Activated T-cell treated with anti-CD3 and anti-CD28 coated beads, Interleukin-2, amount 50 U/mL, for 72 hours (primary cell): ENCODE measurements around the gene MRPL48. TPM values are rescaled to one million over a fixed set of nuclear protein-coding genes. Genes with fewer than 3 reads are reported as not detected.
"Not testable (repeated sequence)": the region's sequence is repeated elsewhere in the genome, so short reads cannot be mapped to it uniquely, and the experiment has no call there.

Source experiments
- ATAC-seq, 2 donors: fragments of 150-1000 bp; cut with Tn5 transposase; replicated peaks in 1 of 2; 2 replicates each; pipeline ENCODE4 v1.10.0; 2021; ENCODE audit warnings: moderate library complexity in 2 of 2, mild to moderate bottlenecking in 1 of 2
- DNase-seq, 2 donors: peaks; one replicate each; pipeline ENCODE4 v3.0.0; 2021 to 2022; ENCODE audit warnings: mixed read lengths in 1 of 2
- H3K27ac Mint-ChIP-seq: one replicate; pipeline ENCODE4 v1.8.0; 2022; ENCODE audit warnings: mild to moderate bottlenecking, moderate library complexity, mixed read lengths
- H3K27me3 Mint-ChIP-seq: one replicate; pipeline ENCODE4 v1.8.0; 2022; ENCODE audit warnings: low read depth, mixed read lengths
- H3K36me3 Mint-ChIP-seq, 2 donors: one replicate each; pipeline ENCODE4 v1.8.0; 2022; ENCODE audit warnings: mixed read lengths in 2 of 2, mild to moderate bottlenecking in 1 of 2; ENCODE audit not compliant: insufficient read depth in 2 of 2
- H3K4me1 Mint-ChIP-seq: one replicate; pipeline ENCODE4 v1.8.0; 2022; ENCODE audit warnings: low read depth, mixed read lengths
- H3K4me3 Mint-ChIP-seq, 2 donors: one replicate each; pipeline ENCODE4 v1.8.0; 2022; ENCODE audit warnings: mild to moderate bottlenecking in 2 of 2, mixed read lengths in 2 of 2, moderate library complexity in 2 of 2
- H3K9me3 Mint-ChIP-seq, 2 donors: one replicate each; pipeline ENCODE4 v1.8.0; 2022; ENCODE audit warnings: mixed read lengths in 2 of 2
- total RNA-seq, 2 donors: library from RNA; stranded (reverse); gene quantifications; one replicate each; pipeline ENCODE4 v1.2.3, GENCODE V29; 2022

The MRPL48 gene
- total RNA-seq = 10 to 100 TPM; 45.1 to 55.8 TPM

- DNase-seq = peak; percentile 90 to 94
- no peaks in the 10 kb centered on the region for H3K9me3 Mint-ChIP-seq
These were observed at the start of gene MRPL48 for GRCh38 chr11:73787643-73788558. Gene MRPL48, plus strand, starts transcription at chr11:73787874. Its CDS starts 98 bp downstream, at chr11:73787972.

GRCh38 chr11:73743045-73743444, 44.6 kb upstream of the MRPL48 start:
- peaks cover 5% of the 10 kb centered on the region for H3K4me1 Mint-ChIP-seq
- no peak overlapping the region for H3K4me3 Mint-ChIP-seq
- DNase-seq = no peak
- no peaks in the 10 kb centered on the region for H3K27me3 Mint-ChIP-seq
- no peak for ATAC-seq
- H3K27ac Mint-ChIP-seq = no peak overlapping the region
- no peaks in the 10 kb centered on the region for H3K36me3 Mint-ChIP-seq
- H3K9me3 Mint-ChIP-seq = no peaks in the 10 kb centered on the region

More at GRCh38 chr11:73787643-73788558, at the start of gene MRPL48:
- ATAC-seq = peak; percentile 99 to 100
- H3K4me3 Mint-ChIP-seq = peak within 1 kb of the TSS; percentile 98 to 99
- peak within 1 kb of the TSS; percentile 98 for H3K27ac Mint-ChIP-seq
- H3K27me3 Mint-ChIP-seq = no peaks in the 10 kb centered on the region
- peaks cover 0 to 2% of the 10 kb centered on the region in 2 donors for H3K36me3 Mint-ChIP-seq
- peaks cover 52% of the 10 kb centered on the region for H3K4me1 Mint-ChIP-seq

DNA sequence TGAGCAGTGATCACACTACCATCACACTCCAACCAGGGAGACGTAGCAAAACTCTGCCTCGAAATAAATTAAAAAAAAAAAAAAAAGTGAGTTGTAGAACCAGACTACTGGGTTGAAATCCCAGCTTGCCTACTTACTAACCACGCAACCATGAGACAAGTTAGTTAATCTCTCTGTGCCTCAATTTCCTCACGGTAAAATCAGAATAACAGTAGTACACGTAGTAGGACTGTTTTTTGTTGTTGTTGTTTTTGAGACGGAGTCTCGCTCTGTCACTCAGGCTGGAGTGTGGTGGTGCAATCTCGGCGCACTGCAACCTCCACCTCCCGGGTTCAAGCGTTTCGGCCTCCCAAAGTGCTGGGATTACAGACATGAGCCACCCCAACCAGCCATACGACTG, 41.0 kb upstream of the MRPL48 start:
- DNase-seq = no peak
- no peak overlapping the region for H3K4me3 Mint-ChIP-seq
- no peak overlapping the region for H3K27ac Mint-ChIP-seq
- H3K4me1 Mint-ChIP-seq = peaks cover 24% of the 10 kb centered on the region
- no peaks in the 10 kb centered on the region for H3K27me3 Mint-ChIP-seq
- peaks cover 0 to 1% of the 10 kb centered on the region in 2 donors for H3K36me3 Mint-ChIP-seq
- no peak for ATAC-seq
- no peaks in the 10 kb centered on the region for H3K9me3 Mint-ChIP-seq

DNA sequence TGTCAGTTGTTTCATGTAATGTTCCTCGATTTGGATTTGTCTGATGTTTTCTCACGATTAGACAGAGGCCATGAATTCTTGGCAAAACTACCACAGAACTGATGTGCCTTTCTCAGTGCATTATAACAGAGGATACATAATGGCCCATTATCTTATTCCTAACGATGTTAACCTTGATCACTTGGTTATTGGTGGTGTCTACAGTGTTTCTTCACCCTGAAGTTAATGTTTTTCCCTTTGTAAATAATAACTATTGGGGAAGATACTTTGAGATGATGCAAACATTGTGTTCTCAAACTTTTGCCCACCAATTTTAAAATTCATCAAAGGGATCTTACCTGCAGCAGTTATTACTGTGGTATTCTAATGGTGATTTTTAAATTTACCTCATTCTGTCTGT, 39.9 kb upstream of the MRPL48 start:
- ATAC-seq = no peak
- Mint-ChIP-seq H3K4me1 (peaks cover 31% of the 10 kb centered on the region), H3K27ac (no peak overlapping the region), H3K36me3 (peaks cover 0 to 6% of the 10 kb centered on the region in 2 donors), H3K9me3 (no peaks in the 10 kb centered on the region), H3K4me3 (no peak overlapping the region), H3K27me3 (no peaks in the 10 kb centered on the region)
- DNase-seq = no peak

DNA sequence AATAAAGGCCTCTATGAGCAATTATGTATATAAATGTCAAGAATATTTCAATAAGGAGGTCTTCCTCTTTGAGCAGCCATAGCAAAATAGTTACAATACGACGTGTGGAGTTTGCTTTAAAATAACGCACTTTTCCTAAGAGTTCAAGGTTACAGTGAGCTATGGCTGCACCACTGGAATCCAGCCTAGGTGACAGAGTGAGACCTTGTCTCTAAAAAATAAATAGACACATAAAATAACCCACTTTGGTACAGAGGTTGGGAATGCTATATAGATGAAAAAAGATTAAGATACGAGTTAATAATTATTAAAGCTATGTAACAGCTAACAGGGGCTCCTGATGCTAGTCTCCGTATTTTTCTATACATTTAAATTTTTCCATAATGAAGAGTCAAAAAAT, 39.4 kb upstream of the MRPL48 start:
- H3K9me3 Mint-ChIP-seq = no peaks in the 10 kb centered on the region
- no peak for DNase-seq
- H3K36me3 Mint-ChIP-seq = peaks cover 0 to 6% of the 10 kb centered on the region in 2 donors
- no peak overlapping the region for H3K4me3 Mint-ChIP-seq
- no peaks in the 10 kb centered on the region for H3K27me3 Mint-ChIP-seq
- no peak overlapping the region for H3K27ac Mint-ChIP-seq
- no peak for ATAC-seq
- H3K4me1 Mint-ChIP-seq = peaks cover 28% of the 10 kb centered on the region

DNA sequence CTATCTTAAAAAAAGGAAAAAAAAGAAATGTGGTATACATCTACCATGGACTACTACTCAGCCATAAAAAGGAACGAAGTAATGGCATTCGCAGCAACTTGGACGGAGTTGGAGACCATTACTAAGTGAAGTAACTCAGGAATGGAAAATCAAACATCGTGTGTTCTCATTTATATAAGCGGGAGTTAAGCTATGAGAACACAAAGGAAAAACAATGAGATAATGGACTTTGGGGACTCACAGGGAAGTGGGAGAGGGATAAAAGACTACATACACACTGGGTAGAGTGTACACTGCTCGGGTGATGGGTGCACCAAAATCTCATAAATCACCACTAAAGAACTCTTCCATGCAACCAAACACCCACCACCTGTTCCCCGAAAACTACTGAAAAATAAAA, 38.6 kb upstream of the MRPL48 start:
- Mint-ChIP-seq H3K27ac (no peak overlapping the region), H3K4me1 (peaks cover 33% of the 10 kb centered on the region), H3K27me3 (no peaks in the 10 kb centered on the region), H3K4me3 (no peak overlapping the region), H3K36me3 (peaks cover 0 to 9% of the 10 kb centered on the region in 2 donors), H3K9me3 (no peaks in the 10 kb centered on the region)
- DNase-seq (no peak), ATAC-seq (no peak)

- Mint-ChIP-seq H3K4me1 (peaks cover 38% of the 10 kb centered on the region), H3K9me3 (no peaks in the 10 kb centered on the region), H3K36me3 (peaks cover 0 to 9% of the 10 kb centered on the region in 2 donors), H3K27ac (no peak overlapping the region), H3K27me3 (no peaks in the 10 kb centered on the region), H3K4me3 (no peak overlapping the region)
- no peak for ATAC-seq
- no peak for DNase-seq
These were observed 37.4 kb upstream of the MRPL48 start for GRCh38 chr11:73750228-73750627.

GRCh38 chr11:73750862-73751261, 36.8 kb upstream of the MRPL48 start:
- DNase-seq, H3K36me3 Mint-ChIP-seq, ATAC-seq, H3K4me3 Mint-ChIP-seq, H3K9me3 Mint-ChIP-seq, H3K27me3 Mint-ChIP-seq: not testable (repeated sequence)
- peak overlapping the region; percentile 4 for H3K27ac Mint-ChIP-seq
- peaks cover 43% of the 10 kb centered on the region for H3K4me1 Mint-ChIP-seq

GRCh38 chr11:73752216-73752867, 35.3 kb upstream of the MRPL48 start:
- Mint-ChIP-seq H3K4me1 (peaks cover 43% of the 10 kb centered on the region), H3K27me3 (no peaks in the 10 kb centered on the region), H3K27ac (peak overlapping the region; percentile 37), H3K36me3 (peaks cover 0 to 9% of the 10 kb centered on the region in 2 donors), H3K9me3 (no peaks in the 10 kb centered on the region), H3K4me3 (no peak overlapping the region)
- ATAC-seq (no peak), DNase-seq (no peak)

DNA sequence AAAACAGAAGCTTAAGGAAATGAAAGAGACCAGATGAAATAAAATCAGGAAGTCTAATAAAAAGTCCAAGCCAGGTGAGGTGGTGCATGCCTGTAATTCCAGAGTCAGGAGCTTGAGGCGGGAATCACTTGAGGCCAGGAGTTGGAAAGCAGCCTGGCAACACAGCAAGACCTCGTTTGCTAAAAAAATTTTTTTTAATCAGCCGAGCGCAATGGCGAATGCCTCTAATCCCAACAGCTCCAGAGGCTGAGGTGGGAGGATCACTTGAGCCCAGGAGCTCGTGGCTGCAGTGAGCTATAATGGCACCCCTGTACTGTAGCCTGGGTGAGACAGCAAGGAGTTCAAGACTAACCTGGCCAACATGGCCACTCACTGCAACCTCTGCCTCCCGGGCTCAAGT, 34.8 kb upstream of the MRPL48 start:
- H3K4me1 Mint-ChIP-seq = peaks cover 48% of the 10 kb centered on the region
- no peak overlapping the region for H3K4me3 Mint-ChIP-seq
- no peaks in the 10 kb centered on the region for H3K9me3 Mint-ChIP-seq
- H3K36me3 Mint-ChIP-seq = peaks cover 0 to 9% of the 10 kb centered on the region in 2 donors
- DNase-seq = no peak
- ATAC-seq = no peak
- no peak overlapping the region for H3K27ac Mint-ChIP-seq
- H3K27me3 Mint-ChIP-seq = no peaks in the 10 kb centered on the region

DNA sequence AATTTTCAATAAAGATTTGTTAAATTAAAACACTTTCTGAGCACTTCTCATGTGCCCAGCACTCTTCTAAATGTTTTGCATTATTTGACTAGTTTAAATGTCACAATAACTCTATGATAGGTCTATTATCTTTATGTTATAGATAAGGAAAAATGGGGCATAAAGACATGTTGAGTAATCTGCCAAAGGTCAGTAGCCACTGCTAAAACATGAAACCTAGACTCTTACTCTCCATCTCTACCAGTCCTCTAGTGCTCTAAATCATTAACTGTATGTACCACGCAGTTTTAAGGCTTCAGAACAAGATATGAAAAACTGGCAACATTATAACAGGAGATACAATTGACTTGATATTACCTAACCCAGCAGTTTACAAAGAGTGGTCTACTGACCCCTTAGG, 33.7 kb upstream of the MRPL48 start:
- ATAC-seq (no peak), DNase-seq (no peak)
- Mint-ChIP-seq H3K27ac (no peak overlapping the region), H3K4me1 (peaks cover 57% of the 10 kb centered on the region), H3K4me3 (no peak overlapping the region), H3K36me3 (peaks cover 0 to 9% of the 10 kb centered on the region in 2 donors), H3K9me3 (no peaks in the 10 kb centered on the region), H3K27me3 (no peaks in the 10 kb centered on the region)

- peaks cover 58% of the 10 kb centered on the region for H3K4me1 Mint-ChIP-seq
- peaks cover 0 to 12% of the 10 kb centered on the region in 2 donors for H3K36me3 Mint-ChIP-seq
- no peaks in the 10 kb centered on the region for H3K27me3 Mint-ChIP-seq
- no peak overlapping the region for H3K27ac Mint-ChIP-seq
- no peak overlapping the region for H3K4me3 Mint-ChIP-seq
- H3K9me3 Mint-ChIP-seq = no peaks in the 10 kb centered on the region
- DNase-seq (no peak), ATAC-seq (no peak)
These were observed 32.0 kb upstream of the MRPL48 start for GRCh38 chr11:73755670-73756069.

- no peaks in the 10 kb centered on the region for H3K27me3 Mint-ChIP-seq
- no peaks in the 10 kb centered on the region for H3K9me3 Mint-ChIP-seq
- DNase-seq (no peak), ATAC-seq (no peak)
- H3K4me1 Mint-ChIP-seq = peaks cover 47% of the 10 kb centered on the region
- H3K27ac Mint-ChIP-seq = no peak overlapping the region
- H3K36me3 Mint-ChIP-seq = peaks cover 0 to 8% of the 10 kb centered on the region in 2 donors
- H3K4me3 Mint-ChIP-seq = no peak overlapping the region
These were observed 30.1 kb upstream of the MRPL48 start for GRCh38 chr11:73757598-73757997.
